Measurements from ENCODE around the gene IL13. TPM values are rescaled to one million over a fixed set of nuclear protein-coding genes. Genes with fewer than 3 reads are reported as not detected.

The IL13 gene
- total RNA-seq, 1 donor from 2014 or later, result not detected

- DNase-seq (ENCODE audit: low spot score), result no peak
- Histone ChIP-seq H3F3A (ENCODE audit: low read depth) (no peaks in the 10 kb centered on the region), H3K79me2 (ENCODE audit: low read depth) (no peaks in the 10 kb centered on the region), H3K27ac (no peak overlapping the region), H4K20me1 (ENCODE audit: low read depth) (no peaks in the 10 kb centered on the region), H3K27me3 (no peaks in the 10 kb centered on the region), H3K4me1 (no peaks in the 10 kb centered on the region), H3K36me3 (no peaks in the 10 kb centered on the region), H3K4me2 (no peak overlapping the region), H3K9me3 (ENCODE audit: low read depth) (no peaks in the 10 kb centered on the region), H2AFZ (replicated peaks) (no peak overlapping the region), H3K9ac (no peak overlapping the region), H3K4me3 (no peak overlapping the region)
- Mint-ChIP-seq H3K9me3 (no peaks in the 10 kb centered on the region), H3K27ac (no peak overlapping the region), H3K4me3 (no peak overlapping the region), H3K36me3 (peaks cover 4% of the 10 kb centered on the region), H3K27me3 (ENCODE audit: insufficient read depth, low read depth) (no peaks in the 10 kb centered on the region), H3K4me1 (no peaks in the 10 kb centered on the region)
- no peak for TF ChIP-seq CTCF (IDR thresholded peaks at IDR 0.05)
- TF ChIP-seq EZH2phosphoT487 (IDR thresholded peaks at IDR 0.05), result no peak
- no peak for TF ChIP-seq EZH2 (IDR thresholded peaks at IDR 0.05)
These were observed 16.7 kb upstream of the IL13 start for GRCh38 chr5:132641241-132641723.

DNA sequence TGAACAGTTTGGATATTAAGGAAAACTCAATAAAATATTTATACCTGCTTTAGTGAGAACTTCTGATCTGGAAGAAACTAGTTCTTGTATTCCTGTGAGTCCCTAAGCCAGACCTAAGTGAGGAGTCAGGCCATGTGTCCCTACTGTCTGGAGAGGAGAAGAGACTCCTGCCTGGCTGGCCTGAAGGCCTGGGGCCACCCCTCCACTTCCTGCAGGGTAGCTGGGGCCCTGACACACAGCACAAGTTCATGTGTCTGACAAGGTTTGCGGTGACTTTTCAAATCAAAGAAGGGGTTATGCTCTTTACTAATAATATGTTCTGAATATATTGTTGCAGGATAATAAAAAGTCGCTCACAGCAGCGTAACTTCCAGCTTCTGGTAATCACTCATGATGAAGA lies 16.1 kb upstream of the IL13 start:
- Mint-ChIP-seq H3K27me3 (ENCODE audit: insufficient read depth, low read depth) (no peaks in the 10 kb centered on the region), H3K4me1 (no peaks in the 10 kb centered on the region), H3K36me3 (peaks cover 4% of the 10 kb centered on the region), H3K9me3 (no peaks in the 10 kb centered on the region), H3K27ac (no peak overlapping the region), H3K4me3 (no peak overlapping the region)
- H3K36me3 ChIP-seq, result no peaks in the 10 kb centered on the region
- no peaks in the 10 kb centered on the region for H3F3A ChIP-seq (ENCODE audit: low read depth)
- H2AFZ ChIP-seq (replicated peaks), result no peak overlapping the region
- no peak for DNase-seq (ENCODE audit: low spot score)
- no peaks in the 10 kb centered on the region for H3K27me3 ChIP-seq
- no peaks in the 10 kb centered on the region for H3K9me3 ChIP-seq (ENCODE audit: low read depth)
- no peaks in the 10 kb centered on the region for H3K4me1 ChIP-seq
- no peak overlapping the region for H3K4me3 ChIP-seq
- H3K4me2 ChIP-seq, result no peak overlapping the region
- H3K27ac ChIP-seq, result no peak overlapping the region
- no peaks in the 10 kb centered on the region for H4K20me1 ChIP-seq (ENCODE audit: low read depth)
- TF ChIP-seq CTCF (IDR thresholded peaks at IDR 0.05), result no peak
- no peak for TF ChIP-seq EZH2phosphoT487 (IDR thresholded peaks at IDR 0.05)
- TF ChIP-seq EZH2 (IDR thresholded peaks at IDR 0.05), result no peak
- H3K79me2 ChIP-seq (ENCODE audit: low read depth), result no peaks in the 10 kb centered on the region
- H3K9ac ChIP-seq, result no peak overlapping the region

DNA sequence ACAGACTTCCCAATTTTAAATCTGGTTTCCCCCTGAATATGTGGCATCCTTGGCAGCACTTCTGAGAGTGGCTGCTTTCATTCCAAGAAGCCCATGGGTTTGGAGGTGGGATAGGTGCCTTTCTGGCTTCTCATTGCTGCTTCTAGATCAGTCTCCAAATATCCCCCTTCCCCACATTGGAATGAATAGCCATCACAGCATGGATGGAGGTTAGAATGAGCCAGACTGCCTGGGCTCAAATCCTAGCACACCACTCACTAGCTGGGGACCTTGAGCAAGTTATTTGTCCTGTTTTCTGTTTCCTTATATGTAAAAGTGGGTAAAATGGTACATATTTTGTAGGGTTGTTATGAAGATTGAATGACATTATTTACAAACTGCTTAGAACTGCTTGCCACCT lies 13.8 kb upstream of the IL13 start:
- H2AFZ ChIP-seq (replicated peaks), result no peak overlapping the region
- Mint-ChIP-seq H3K36me3 (no peaks in the 10 kb centered on the region), H3K27me3 (ENCODE audit: insufficient read depth, low read depth) (no peaks in the 10 kb centered on the region), H3K27ac (no peak overlapping the region), H3K4me1 (no peaks in the 10 kb centered on the region), H3K4me3 (no peak overlapping the region), H3K9me3 (peaks cover 12% of the 10 kb centered on the region)
- no peak overlapping the region for H3K4me3 ChIP-seq
- TF ChIP-seq EZH2phosphoT487 (IDR thresholded peaks at IDR 0.05), result no peak
- TF ChIP-seq CTCF (IDR thresholded peaks at IDR 0.05), result no peak
- TF ChIP-seq EZH2 (IDR thresholded peaks at IDR 0.05), result no peak
- H3F3A ChIP-seq (ENCODE audit: low read depth), result no peaks in the 10 kb centered on the region
- H4K20me1 ChIP-seq (ENCODE audit: low read depth), result no peaks in the 10 kb centered on the region
- H3K4me1 ChIP-seq, result no peaks in the 10 kb centered on the region
- no peak overlapping the region for H3K9ac ChIP-seq
- no peak overlapping the region for H3K4me2 ChIP-seq
- H3K9me3 ChIP-seq (ENCODE audit: low read depth), result no peaks in the 10 kb centered on the region
- no peak for DNase-seq (ENCODE audit: low spot score)
- no peaks in the 10 kb centered on the region for H3K36me3 ChIP-seq
- no peak overlapping the region for H3K27ac ChIP-seq
- H3K27me3 ChIP-seq, result no peaks in the 10 kb centered on the region
- H3K79me2 ChIP-seq (ENCODE audit: low read depth), result no peaks in the 10 kb centered on the region

Measured in neural progenitor cell (in vitro differentiated cells).